GM12878 (cell line): ENCODE measurements around the gene EXO1. TPM values are rescaled to one million over a fixed set of nuclear protein-coding genes. Genes with fewer than 3 reads are reported as not detected.

Experiments used
- ATAC-seq: fragments of 200-7000 bp; cut with Tn5 transposase; 3 replicates; pipeline ENCODE4 v1.9.1; 2020; ENCODE audit warnings: mild to moderate bottlenecking, moderate library complexity
- BruUV-seq: library from RNA; stranded (reverse); fragments of 400-500 nt; replicated peaks from 2 replicates; lab custom pipeline; 2021; lab: Mats Ljungman, UMichigan
- CTCF ChIA-PET: fragments of 300-600 bp; sonication (Branson Sonifier 250); formaldehyde crosslinking; extraction: SDS; loops from one replicate; lab custom pipeline; 2021; ENCODE audit warnings: inconsistent platforms; lab: Yijun Ruan, JAX
- POLR2A ChIA-PET: fragments of 350-600 bp; formaldehyde crosslinking; extraction: SDS; loops from one replicate; lab custom pipeline; 2021; ENCODE audit warnings: inconsistent platforms; lab: Charles Lee
- RAD21 ChIA-PET: fragments of 300-600 bp; sonication (Branson Sonifier 250); formaldehyde crosslinking; loops from one replicate; lab custom pipeline; 2023; ENCODE audit warnings: antibody characterized with exemption; ENCODE audit not compliant: unreplicated experiment; lab: Charles Lee
- SMC1A ChIA-PET: fragments of 300-600 bp; sonication (Branson Sonifier 250); formaldehyde crosslinking; loops from one replicate; lab custom pipeline; 2023; ENCODE audit not compliant: unreplicated experiment, uncharacterized antibody; lab: Charles Lee
- DNase-seq: peaks from one replicate; pipeline ENCODE4 v3.0.0-alpha.2; 2011; ENCODE audit warnings: low read depth, low spot score
- FAIRE-seq: peaks from 3 replicates; lab custom pipeline; 2011; peaks lifted over from hg19 to GRCh38; lab: Jason Lieb, UNC
- H2AFZ ChIP-seq: 2 replicates; pipeline ENCODE4 v1.6.0; 2011; ENCODE audit warnings: low read depth, low read length, control low read depth; ENCODE audit not compliant: control insufficient read depth
- H3K27ac ChIP-seq: 2 replicates; pipeline ENCODE4 v1.5.1; 2011; ENCODE audit warnings: control low read depth; ENCODE audit not compliant: control insufficient read depth, insufficient read depth
- H3K27me3 ChIP-seq, 2 experiments: replicated peaks in 1 of 2; 2 replicates each; pipeline versions ENCODE4 v1.6.0 to v1.6.1; 2011; ENCODE audit warnings: low read length in 1 of 2; ENCODE audit not compliant: control insufficient read depth in 2 of 2, insufficient read depth in 2 of 2
- H3K36me3 ChIP-seq, 2 experiments: 2 replicates each; pipeline ENCODE4 v1.5.1; 2011; ENCODE audit warnings: low read length in 1 of 2; ENCODE audit not compliant: control insufficient read depth in 2 of 2, insufficient read depth in 2 of 2
- H3K4me1 ChIP-seq: 2 replicates; pipeline ENCODE4 v1.6.1; 2011; ENCODE audit warnings: mild to moderate bottlenecking, low read length, moderate library complexity, mixed read lengths; ENCODE audit not compliant: control insufficient read depth, insufficient read depth
- H3K4me2 ChIP-seq: 2 replicates; pipeline ENCODE4 v1.6.0; 2011; ENCODE audit warnings: control low read depth; ENCODE audit not compliant: control insufficient read depth, insufficient read depth
- H3K4me3 ChIP-seq: fragments of 200-600 bp; sonication (generic); 2 replicates; pipeline ENCODE4 v1.5.1; 2016
- H3K79me2 ChIP-seq: 2 replicates; pipeline ENCODE4 v1.6.0; 2011; ENCODE audit warnings: low read length; ENCODE audit not compliant: control insufficient read depth, insufficient read depth
- H3K9ac ChIP-seq: 2 replicates; pipeline ENCODE4 v1.8.0; 2011; ENCODE audit warnings: low read length, control low read depth, mixed read lengths; ENCODE audit not compliant: control insufficient read depth, insufficient read depth
- H3K9me3 ChIP-seq: replicated peaks from 3 replicates; pipeline ENCODE4 v1.5.1; 2011; ENCODE audit warnings: mild to moderate bottlenecking, low read length; ENCODE audit not compliant: control insufficient read depth, insufficient read depth
- H4K20me1 ChIP-seq: 2 replicates; pipeline ENCODE4 v1.6.0; 2011; ENCODE audit not compliant: control insufficient read depth, insufficient read depth
- BHLHE40 ChIP-seq, 2 experiments: fragments of 450-650 bp in 1 of 2; IDR thresholded peaks; 2 replicates each; pipeline ENCODE4 v1.6.1; 2011 to 2017; ENCODE audit warnings: low read depth in 2 of 2, borderline replicate concordance in 1 of 2, improper control_type of control experiment in 1 of 2, low read length in 1 of 2, mild to moderate bottlenecking in 1 of 2
- IRF4 ChIP-seq: IDR thresholded peaks from 2 replicates; pipeline ENCODE4 v1.6.1; 2011; ENCODE audit warnings: low read depth, low read length
- PML ChIP-seq: IDR thresholded peaks from 2 replicates; pipeline ENCODE4 v1.6.1; 2012; ENCODE audit warnings: low read length, inconsistent platforms
- RUNX3 ChIP-seq: IDR thresholded peaks from 2 replicates; pipeline ENCODE4 v1.6.1; 2012; ENCODE audit warnings: low read length, inconsistent platforms
- SP1 ChIP-seq: IDR thresholded peaks from one replicate; pipeline ENCODE4 v1.6.1; 2011; ENCODE audit warnings: low read depth, low read length
- SPI1 ChIP-seq: IDR thresholded peaks from 2 replicates; pipeline ENCODE4 v1.6.1; 2011; ENCODE audit warnings: low read depth, mild to moderate bottlenecking, low read length, moderate library complexity, borderline replicate concordance; ENCODE audit not compliant: insufficient read depth
- WGBS: methylation state at CpG from one replicate; pipeline ENCODE4 v1.1.6; 2016; ENCODE audit warnings: low lambda C conversion rate; ENCODE audit not compliant: insufficient replicate concordance, insufficient coverage; ENCODE audit errors: missing lambda C conversion rate; 5-methylcytosine and 5-hydroxymethylcytosine counted together
- in situ Hi-C: fragments of 300-500 bp; cut with MboI; formaldehyde crosslinking; loops from 9 replicates; pipeline ENCODE4 v1.14.3; 2018; ENCODE audit warnings: mixed read lengths
- intact Hi-C: fragments of 100-400 bp; cut with micrococcal nuclease; formaldehyde crosslinking; loops from one replicate; pipeline ENCODE4 v1.14.2; 2022; ENCODE audit not compliant: unreplicated experiment
- polyA plus RNA-seq, 11 experiments: library from polyadenylated mRNA; depleted of rRNA in 4 of 11; unstranded in 6 of 11; stranded (reverse) in 5 of 11; fragments of >200 nt; fragmentation: Nextera tagmentation in 4 of 11; fragmentation: Illumina TruSeq in 1 of 11; extraction: Ambion mirVana in 4 of 11; extraction: Trizol in 1 of 11; gene quantifications; 1 replicate in 1 of 11; 2 replicates in 10 of 11; pipeline versions ENCODE4 v1.2.1 to v1.2.3, GENCODE V29; 2011 to 2016; ENCODE audit warnings: inconsistent platforms in 2 of 11, missing spikeins in 2 of 11, low read depth in 1 of 11
- total RNA-seq, 4 experiments: library from RNA; depleted of rRNA in 3 of 4; stranded (reverse); fragments of >200 nt in 3 of 4; fragmentation: Illumina TruSeq in 1 of 4; extraction: Trizol in 1 of 4; gene quantifications; 2 replicates each; pipeline versions ENCODE4 v1.2.1 to v1.2.3, GENCODE V29; 2013 to 2021
- TF ChIP-seq, protein P1 (sequence below): IDR thresholded peaks from 2 replicates; pipeline ENCODE4 v1.6.1; 2012; ENCODE audit warnings: low read depth, low read length, improper control_type of control experiment

The EXO1 gene
- total and polyA plus RNA-seq, 10 of the 15 experiments (the other 5 are each of a cell fraction or from before 2014, with no cell fraction given) = 8.7 to 43.4 (median 30.6) TPM

DNA sequence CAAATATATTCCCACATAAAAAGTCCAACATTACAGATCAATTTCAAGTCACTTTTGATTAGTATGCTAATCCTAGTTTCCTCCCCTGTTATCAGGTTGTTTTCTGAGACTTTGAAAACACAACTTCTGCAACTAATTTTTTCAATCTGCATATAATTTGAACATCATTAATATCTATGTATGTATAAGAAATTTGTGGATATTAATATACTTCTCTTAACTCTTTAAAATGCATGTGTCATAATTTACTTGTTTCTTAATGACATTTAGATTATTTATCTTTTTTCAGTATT lies 48.6 kb downstream of the EXO1 start:
- BruUV-seq = no TSS peak
- Histone ChIP-seq H3K4me3 (no peak overlapping the region), H3K27ac (no peak overlapping the region), H3K9me3 (no peaks in the 10 kb centered on the region), H3K9ac (no peak overlapping the region), H3K4me2 (no peak overlapping the region), H2AFZ (no peak overlapping the region), H3K27me3 (no peaks in the 10 kb centered on the region), H3K4me1 (peaks cover 3% of the 10 kb centered on the region; the same call in 1 of the 2 replicates), H3K36me3 (no peaks in the 10 kb centered on the region; a peak in 1 of 4 replicates), H3K79me2 (no peaks in the 10 kb centered on the region), H4K20me1 (no peaks in the 10 kb centered on the region)
- TF ChIP-seq PML = no peak
- TF ChIP-seq SP1 = no peak
- TF ChIP-seq, protein P1, sequence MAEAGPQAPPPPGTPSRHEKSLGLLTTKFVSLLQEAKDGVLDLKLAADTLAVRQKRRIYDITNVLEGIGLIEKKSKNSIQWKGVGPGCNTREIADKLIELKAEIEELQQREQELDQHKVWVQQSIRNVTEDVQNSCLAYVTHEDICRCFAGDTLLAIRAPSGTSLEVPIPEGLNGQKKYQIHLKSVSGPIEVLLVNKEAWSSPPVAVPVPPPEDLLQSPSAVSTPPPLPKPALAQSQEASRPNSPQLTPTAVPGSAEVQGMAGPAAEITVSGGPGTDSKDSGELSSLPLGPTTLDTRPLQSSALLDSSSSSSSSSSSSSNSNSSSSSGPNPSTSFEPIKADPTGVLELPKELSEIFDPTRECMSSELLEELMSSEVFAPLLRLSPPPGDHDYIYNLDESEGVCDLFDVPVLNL = no peak
- no peak for TF ChIP-seq IRF4
- TF ChIP-seq RUNX3 = no peak
- no peak for TF ChIP-seq SPI1
- CTCF ChIA-PET = interaction anchor here (0.9 to 3.7 kb wide), 10 partner anchors 15 to 286 kb away, joined by 3 to 39 read pairs (median 3); partner anchors contain the start of gene MAP1LC3C
- in situ Hi-C loops (loop anchor here (5.0 kb wide), 1 partner anchor 101 kb away; the partner anchor contains the start of gene MAP1LC3C), intact Hi-C loops (loop anchor here (1.0 to 2.0 kb wide), 4 partner anchors 90 to 286 kb away; no protein-coding TSS in a partner anchor)
- no peak for ATAC-seq
- FAIRE-seq = no peak
- RAD21 ChIA-PET = interaction anchor here (1.8 kb wide), 1 partner anchor 90 kb away, joined by 10 read pairs; no protein-coding TSS in a partner anchor
- SMC1A ChIA-PET = interaction anchor here (0.6 to 1.7 kb wide), 4 partner anchors 10 to 103 kb away, joined by 3 to 6 read pairs (median 4); no protein-coding TSS in a partner anchor
- no peak for DNase-seq
- POLR2A ChIA-PET = no interaction called here

DNA sequence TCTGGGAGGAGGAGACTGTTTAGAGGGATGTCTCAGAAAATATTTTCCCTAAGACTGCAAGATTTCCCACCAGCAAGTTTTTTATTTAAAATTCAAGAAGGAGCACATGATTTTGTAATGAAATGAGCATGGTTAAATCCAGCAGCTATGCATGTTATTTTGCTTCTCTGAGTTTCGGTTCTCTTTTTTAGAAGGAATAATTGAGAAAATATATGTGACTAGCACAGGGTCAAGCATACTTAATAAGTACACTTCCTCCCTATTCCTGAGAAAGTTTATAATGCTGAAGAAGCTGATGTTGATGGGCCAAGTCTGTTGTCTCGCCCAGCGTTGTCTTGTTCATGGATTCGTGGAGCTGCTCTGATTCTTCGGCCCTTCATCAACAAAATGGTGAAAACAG lies 51.2 kb downstream of the EXO1 start:
- intact Hi-C loops = no loop called here
- FAIRE-seq = no peak
- CTCF ChIA-PET = interaction anchor here (1.3 to 4.0 kb wide), 5 partner anchors 10 to 99 kb away, joined by 4 to 13 read pairs (median 4); partner anchors contain the start of gene MAP1LC3C
- TF ChIP-seq SPI1 (peak; percentile 70), BHLHE40 (IDR thresholded peaks at IDR 0.05; ENCODE audit: borderline replicate concordance in 1 of 2, low read depth in 2 of 2, low read length in 1 of 2) (no peak)
- TF ChIP-seq, all 136 proteins: peak for 1
- RAD21 ChIA-PET = interaction anchor here (1.1 to 3.2 kb wide), 4 partner anchors 86 to 288 kb away, joined by 3 to 14 read pairs (median 3); partner anchors contain the start of gene MAP1LC3C
- no peaks in the 10 kb centered on the region for H4K20me1 ChIP-seq
- no peak overlapping the region for H3K27ac ChIP-seq
- no peaks in the 10 kb centered on the region for H3K36me3 ChIP-seq
- peaks cover 3% of the 10 kb centered on the region; the same call in 1 of the 2 replicates for H3K4me1 ChIP-seq
- no peaks in the 10 kb centered on the region for H3K9me3 ChIP-seq
- SMC1A ChIA-PET = interaction anchor here (2.0 kb wide), 1 partner anchor 99 kb away, joined by 5 read pairs; the partner anchor contains the start of gene MAP1LC3C
- no TSS peak for BruUV-seq
- no peaks in the 10 kb centered on the region for H3K79me2 ChIP-seq
- 0 out of 2 replicates have a peak overlapping the region, but pooled peaks have one; percentile 17 for H3K4me2 ChIP-seq
- no peaks in the 10 kb centered on the region for H3K27me3 ChIP-seq
- in situ Hi-C loops = loop anchor here (5.0 kb wide), 1 partner anchor 98 kb away; the partner anchor contains the start of gene MAP1LC3C
- H3K9ac ChIP-seq = no peak overlapping the region
- no peak overlapping the region for H3K4me3 ChIP-seq
- no peak for DNase-seq
- POLR2A ChIA-PET = no interaction called here
- 76% methylated on average over 5 of the region's 5 CpGs for WGBS
- H2AFZ ChIP-seq = peak overlapping the region; percentile 12; the same call in 1 of the 2 replicates
- peak; percentile 59 for ATAC-seq
